AG09309 (cell line): ENCODE results near the gene DNAH9.

Experiments used
- DNase-seq: peaks from one replicate; pipeline ENCODE4 v3.0.0-alpha.2; 2010; ENCODE audit warnings: low read depth
- H3K4me3 ChIP-seq: 2 replicates; pipeline ENCODE4 v1.5.1; 2011; ENCODE audit warnings: mild to moderate bottlenecking, low read depth, low read length, moderate library complexity; ENCODE audit not compliant: control insufficient read depth
- CTCF ChIP-seq: IDR thresholded peaks from 2 replicates; pipeline ENCODE4 v1.5.1; 2011; ENCODE audit warnings: mild to moderate bottlenecking, low read depth, low read length, inconsistent platforms; ENCODE audit not compliant: insufficient read depth, control insufficient read depth; ENCODE audit errors: missing control alignments

Gene DNAH9

GRCh38 chr17:11823862-11824261 is 225.6 kb downstream of the DNAH9 start:
- TF ChIP-seq CTCF = no peak
- DNase-seq = no peak
- H3K4me3 ChIP-seq = no peak overlapping the region

- no peak for TF ChIP-seq CTCF
- DNase-seq = no peak
- no peak overlapping the region for H3K4me3 ChIP-seq
Measured at GRCh38 chr17:11825572-11826209, 227.4 kb downstream of the DNAH9 start.

GRCh38 chr17:11832401-11833137 is 234.3 kb downstream of the DNAH9 start:
- no peak for DNase-seq
- TF ChIP-seq CTCF = no peak
- H3K4me3 ChIP-seq = no peak overlapping the region

- no peak overlapping the region for H3K4me3 ChIP-seq
- DNase-seq = no peak
- no peak for TF ChIP-seq CTCF
Measured at GRCh38 chr17:11836508-11836907, 238.2 kb downstream of the DNAH9 start.

- TF ChIP-seq CTCF = no peak
- no peak for DNase-seq
- no peak overlapping the region for H3K4me3 ChIP-seq
Measured at GRCh38 chr17:11840052-11840451, 241.8 kb downstream of the DNAH9 start.

GRCh38 chr17:11840831-11841230 is 242.6 kb downstream of the DNAH9 start:
- no peak for DNase-seq
- no peak overlapping the region for H3K4me3 ChIP-seq
- no peak for TF ChIP-seq CTCF
